Stimulated activated CD4-positive, alpha-beta T cell treated with anti-CD3 and anti-CD28 coated beads, Interleukin-12 subunit alpha, Interleukin-12 subunit beta, amount 100 ng/mL, for 24 hours (primary cell): ENCODE results near the gene EXOC3L1.

Experiments
- DNase-seq, 2 experiments: peaks; one replicate each; pipeline ENCODE4 v3.0.0-alpha.2; 2020; ENCODE audit warnings: low read depth in 2 of 2

EXOC3L1 gene

DNA sequence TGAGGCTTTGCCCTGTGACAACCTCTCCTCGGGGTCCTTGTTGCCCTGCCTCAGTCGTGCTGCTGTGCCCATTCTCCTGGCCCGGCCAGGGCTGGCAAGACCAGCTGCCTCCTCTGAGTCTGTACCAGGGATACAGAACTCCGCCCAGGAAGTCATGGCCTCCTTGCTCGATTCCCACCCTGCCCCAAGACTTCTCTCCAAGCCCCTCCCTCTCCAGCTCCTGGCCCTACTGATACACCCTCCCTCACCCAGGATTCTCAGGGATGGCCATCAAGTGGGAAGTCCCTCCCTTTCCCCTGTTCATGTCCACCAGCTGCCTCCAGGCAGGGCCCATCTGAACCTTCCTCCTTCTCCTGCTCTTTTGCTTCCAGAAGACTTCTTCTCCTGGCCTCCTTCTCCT, 25.8 kb upstream of the EXOC3L1 start:
- DNase-seq: no peak

DNA sequence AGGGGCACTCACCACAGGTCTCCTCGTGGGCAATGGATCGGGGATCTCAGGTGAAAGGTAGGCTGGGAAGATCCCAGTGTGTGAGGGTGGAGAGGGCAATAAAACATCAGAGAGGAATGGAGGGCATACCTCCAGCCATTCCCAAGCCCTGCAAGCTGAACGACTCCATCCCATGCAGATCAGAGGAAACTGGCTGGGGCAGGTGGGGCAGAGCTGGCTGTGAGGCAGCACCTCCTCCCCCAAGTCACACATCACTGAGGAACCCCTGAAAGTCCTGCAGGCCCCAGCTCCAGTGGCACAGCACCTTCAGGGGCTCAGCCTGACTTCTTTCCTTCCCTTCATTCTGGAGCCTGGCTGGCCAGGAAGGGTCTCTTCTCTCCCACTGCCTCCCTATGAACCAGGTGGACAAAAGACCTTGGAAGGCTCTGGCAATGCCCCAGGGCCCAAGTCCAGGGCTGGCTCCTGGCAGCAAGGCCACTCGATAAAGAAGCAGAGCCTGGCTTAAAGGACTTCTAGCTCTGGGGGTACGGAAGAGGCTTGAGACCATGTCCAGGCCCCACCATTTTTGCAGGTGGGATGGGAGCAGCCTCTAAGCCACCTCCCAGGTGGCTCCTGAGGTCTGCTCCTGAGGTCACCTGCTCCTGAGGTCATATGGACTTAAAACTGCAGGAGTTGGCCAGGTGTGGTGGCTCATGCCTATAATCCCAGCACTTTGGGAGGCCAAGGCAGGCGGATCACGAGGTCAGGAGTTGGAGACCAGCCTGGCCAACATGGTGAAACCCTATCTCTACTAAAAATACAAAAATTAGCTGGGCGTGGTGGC, 23.5 kb upstream of the EXOC3L1 start:
- no peak for DNase-seq

DNA sequence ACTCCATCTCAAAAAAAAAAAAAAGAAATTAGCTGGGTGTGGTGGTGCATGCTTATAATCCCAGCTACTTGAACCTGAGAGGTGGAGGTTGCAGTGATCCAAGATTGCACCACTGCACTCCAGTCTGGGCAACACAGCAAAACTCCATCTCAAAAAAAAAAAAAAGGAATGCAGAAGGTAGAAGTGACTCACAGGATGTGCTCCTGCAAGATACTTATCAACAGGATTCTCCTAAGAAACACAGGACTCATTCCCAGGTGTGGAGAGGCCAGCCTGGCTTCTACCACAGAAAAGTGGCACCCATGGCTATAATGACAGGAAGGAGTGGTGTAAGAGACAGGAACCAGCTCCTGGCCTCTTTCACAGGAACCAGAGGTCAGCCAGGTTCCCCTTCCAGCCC, 22.8 kb upstream of the EXOC3L1 start:
- DNase-seq: no peak

DNA sequence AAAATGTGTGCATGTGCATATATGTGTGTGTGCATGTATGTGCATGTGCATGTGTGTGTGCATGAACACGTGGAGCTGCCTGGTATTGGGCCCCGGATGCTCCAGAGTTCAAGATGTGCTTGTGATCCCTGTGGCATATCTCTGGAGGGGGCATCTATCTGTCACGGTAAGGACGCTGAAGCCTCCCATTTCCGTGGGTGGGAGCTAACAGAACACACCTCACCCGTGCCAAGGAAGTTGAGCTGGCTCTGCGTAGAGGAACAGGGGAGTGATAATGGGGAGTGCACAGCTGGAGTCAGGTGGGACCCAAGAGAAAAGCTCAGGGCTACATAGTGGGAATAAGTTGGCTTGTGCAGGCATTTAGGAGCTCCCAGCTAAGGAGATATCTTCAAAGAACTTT, 21.7 kb upstream of the EXOC3L1 start:
- no peak for DNase-seq

DNA sequence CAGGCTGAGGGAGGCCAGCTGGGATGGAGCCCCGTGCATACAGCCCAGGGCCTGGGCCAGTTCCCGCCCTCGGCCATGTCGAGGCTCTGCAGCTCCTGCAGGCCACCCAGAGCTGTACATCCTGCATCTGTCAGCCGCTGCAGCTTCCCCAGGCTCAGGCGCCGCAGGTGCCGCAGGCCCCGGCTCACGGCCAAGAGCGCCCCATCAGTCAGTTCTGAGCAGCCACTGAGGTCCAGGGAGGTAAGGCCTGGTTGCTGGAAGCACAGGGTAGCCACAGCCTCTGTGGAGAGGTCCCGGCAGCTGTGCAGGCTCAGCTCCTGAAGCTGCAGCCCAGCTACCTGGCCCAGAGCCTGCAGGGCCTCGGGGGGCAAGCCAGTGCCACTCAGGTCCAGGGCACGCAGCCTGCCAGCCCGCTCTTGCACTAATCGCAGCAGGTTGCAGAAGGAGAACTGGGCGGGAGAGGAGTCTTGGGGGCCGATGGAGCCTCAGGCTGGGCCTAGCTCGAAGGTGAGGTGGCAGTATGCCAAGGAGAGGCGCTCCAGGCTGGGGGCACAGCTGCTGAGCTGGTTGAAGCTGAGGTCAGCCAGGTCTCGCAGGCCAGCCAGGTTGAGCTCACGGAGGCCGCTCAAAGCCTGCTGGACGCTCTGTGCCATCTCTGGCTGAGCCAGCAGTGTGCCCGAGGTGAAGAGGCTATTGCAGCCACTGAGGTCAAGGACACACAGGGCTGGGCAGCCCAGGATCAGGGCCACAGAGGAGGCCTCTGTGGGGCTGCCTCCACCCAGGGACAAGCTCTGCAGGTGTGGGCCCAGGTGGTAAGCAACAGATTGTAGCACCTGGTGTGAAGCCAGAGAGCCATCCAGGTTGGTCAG, 20.4 kb upstream of the EXOC3L1 start:
- DNase-seq: no peak

DNA sequence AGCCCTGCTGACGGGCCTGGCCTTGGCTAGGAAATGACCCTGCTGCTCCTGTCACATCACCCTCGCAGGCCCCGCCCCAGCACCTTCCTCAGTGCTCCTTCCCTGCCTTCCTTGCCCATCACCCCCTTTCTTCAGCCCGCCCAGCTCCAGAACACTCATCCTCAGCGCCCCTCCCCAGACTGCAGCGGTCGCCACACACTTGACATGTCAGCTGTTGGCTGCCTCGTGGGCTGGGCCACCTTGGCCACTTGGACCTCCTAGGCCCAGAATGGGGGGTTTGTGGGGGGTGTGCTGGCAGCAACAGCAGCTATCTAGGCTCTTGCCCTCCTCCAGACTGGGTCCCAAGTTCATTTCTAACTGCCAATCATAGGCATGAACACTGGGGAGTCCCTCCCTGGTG, 19.6 kb upstream of the EXOC3L1 start:
- DNase-seq: no peak

DNA sequence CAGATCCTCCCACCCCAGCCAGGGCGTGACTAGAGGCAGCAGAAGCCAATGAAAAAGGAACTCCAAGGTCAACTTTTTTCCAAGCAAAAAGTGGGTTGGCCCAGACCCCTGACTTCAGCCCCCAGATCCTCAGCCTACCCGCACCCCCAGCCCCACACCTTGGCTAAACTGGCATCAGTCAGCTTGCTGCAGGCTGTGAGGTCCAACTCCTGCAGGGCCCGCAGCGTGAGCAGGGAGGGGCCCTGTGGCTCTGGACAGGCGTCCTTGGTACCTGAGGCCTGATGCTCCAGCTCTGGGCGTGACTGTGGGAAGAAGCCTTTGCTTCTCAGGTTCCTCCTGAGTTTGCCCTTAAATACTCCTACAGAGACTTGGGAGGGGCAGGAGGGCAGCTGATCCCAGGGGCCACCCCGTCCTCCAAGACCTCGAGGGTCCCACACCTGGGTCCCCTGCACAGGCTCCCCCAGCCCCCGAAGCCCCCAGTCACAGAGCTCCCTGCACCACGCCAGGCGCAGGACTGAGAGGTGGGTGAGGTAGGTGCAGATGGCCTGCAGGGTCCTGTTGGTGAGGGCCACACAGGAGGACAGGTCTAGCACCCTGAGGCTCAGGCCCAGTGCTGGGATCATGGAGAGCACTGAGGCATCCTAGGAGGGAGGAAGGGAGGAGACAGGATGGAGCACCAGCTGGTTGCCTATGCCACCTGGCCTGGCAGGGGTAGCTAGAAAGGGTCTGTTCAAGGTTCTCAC, 18.4 kb upstream of the EXOC3L1 start:
- no peak for DNase-seq

DNA sequence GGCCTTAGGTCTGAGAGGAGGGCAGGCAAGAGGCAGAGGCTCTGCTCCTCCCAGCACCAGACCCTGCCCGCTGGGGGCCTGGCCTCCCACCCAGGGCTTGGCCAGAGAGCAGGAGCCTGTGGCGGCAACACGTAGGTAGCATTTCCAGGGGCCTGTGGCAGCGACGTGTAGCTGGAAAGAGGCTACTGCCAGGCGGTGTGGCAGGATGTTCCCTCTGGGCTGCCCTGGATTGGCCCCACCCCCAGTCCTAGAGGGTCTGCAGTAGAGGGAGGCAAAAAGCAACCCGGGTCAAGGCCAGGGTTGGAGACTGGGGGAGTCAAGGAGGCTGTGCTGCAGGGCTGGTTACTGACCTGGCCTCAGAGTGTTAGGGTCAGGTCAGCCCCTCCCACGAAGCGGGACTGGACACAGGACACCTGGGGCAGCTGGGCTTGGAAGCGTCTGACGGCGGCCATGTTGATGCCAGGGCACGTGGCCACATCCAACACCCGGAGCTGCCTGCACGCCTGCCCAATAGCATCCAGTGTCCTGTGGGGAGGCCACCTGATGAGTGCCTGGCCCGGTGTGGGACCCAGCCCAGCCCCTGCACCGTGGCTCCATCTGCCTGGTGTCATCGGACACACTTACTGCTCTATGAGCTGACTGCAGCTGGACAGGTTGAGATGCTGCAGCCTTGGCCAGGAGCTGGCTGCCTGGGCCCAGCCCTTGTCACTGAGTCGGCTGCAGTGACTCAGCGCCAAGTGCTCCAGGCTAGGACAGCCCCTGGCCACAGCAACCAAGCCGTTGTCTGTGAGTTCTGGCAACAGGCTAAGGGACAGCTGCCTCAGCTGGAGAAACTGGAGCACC, 17.5 kb upstream of the EXOC3L1 start:
- DNase-seq: no peak

DNA sequence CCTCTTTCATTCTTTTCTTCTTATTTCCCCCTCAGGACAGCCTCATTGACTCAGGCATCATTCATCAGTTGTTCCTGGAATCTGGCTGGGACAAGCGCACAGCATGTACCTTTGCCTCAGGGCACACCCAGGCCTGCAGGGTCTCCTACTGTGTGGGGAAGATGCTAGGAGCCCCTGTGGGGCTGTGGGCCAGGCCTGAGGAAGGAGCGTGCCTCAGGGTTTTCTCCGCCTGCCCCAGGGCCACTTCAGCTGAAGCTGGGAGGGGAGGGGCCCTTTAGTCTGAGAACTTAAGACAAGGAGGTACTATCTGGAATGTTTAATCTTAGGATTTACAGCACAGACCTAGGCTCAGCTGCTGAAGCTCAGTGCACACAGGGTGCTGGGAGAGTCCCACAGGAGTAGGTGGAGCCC, 16.9 kb upstream of the EXOC3L1 start:
- no peak for DNase-seq

DNA sequence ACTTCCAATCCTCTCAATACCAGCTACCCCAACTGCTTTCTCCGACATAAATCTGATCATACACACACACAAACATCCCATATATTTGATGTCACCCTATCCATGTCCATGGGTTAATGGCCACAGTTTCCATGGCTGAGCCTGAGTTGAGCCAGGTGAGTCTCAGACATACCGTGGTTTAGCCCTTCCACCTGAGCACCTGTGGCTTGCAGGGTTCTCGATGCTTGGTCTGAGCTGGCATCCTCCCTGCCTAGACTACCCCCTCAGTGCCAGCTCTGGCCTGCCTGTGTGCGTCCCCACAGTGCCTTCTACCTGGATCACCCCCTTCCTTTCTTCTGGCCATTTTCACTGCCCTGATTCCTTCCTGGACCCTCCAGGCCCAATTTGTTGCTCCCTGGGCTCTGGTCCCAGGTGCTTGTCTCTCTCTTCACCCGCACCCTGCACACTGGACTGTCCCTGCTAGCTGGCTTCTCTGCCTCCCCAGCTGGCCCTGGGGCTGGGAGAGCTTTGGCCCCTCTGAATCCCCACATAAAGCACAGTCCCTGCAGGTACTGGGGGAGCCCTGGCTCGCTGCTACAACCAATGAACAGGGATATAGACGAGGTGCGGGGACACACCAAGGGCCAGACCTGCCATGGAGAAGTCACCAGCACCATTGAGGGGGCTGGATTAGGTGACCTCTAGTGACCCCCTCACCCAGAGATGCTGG, 16.3 kb upstream of the EXOC3L1 start:
- DNase-seq: no peak

DNA sequence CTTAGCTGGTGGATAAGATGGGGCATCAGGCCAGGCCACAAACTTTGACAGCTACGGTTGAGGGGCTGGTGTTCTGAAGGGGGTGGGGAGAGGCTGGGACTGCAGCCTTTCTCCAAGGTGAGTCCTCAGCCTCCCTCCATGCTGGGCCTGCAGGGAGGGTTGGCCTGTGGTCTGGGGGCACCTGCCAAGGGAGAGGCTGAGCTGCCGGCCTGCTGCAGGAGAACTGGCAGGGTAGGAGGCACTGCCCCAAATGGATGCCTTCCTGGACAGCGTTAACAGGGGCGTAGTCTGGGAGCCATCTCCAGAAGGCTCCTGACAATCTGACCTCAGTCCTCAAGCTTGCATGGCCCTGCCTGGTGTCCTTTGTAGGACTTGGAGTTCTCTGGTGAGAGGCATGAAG, 14.1 kb upstream of the EXOC3L1 start:
- DNase-seq: no peak

DNA sequence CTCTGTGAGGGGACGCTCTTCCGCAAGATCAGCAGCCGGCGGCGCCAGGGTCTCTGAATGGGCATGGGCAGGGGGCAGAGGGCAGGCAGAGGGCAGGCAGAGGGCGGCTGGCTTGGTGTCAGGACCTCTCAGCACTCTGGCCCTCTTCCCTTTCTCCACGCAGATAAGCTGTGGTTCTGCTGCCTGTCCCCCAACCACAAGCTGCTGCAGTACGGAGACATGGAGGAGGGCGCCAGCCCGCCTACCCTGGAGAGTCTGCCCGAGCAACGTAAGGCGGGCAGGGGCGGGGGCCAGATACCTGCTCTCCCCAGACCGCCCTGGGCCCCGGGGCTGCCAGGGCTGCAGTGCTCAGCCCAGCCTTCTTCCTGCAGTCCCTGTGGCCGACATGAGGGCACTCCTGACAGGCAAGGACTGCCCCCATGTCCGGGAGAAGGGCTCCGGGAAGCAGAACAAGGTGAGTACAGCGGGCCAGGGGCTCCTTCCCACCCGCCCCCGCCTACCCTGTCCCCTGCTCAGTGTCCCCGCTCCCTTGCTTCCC, 13.1 kb upstream of the EXOC3L1 start:
- no peak for DNase-seq

DNA sequence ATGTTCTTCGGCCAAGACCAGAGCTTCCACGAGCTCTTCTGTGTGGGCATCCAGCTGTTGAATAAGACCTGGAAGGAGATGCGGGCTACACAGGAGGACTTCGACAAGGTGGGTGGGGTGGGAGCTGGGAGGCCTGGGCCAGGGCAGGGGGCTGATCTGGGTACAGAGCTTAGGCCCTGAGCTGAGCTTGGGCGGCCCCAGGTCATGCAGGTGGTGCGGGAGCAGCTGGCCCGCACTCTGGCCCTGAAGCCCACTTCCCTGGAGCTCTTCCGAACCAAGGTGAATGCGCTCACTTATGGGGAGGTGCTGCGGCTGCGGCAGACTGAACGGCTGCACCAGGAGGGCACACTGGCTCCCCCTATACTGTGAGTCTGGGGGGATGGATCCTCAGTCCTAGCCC, 12.5 kb upstream of the EXOC3L1 start:
- DNase-seq: no peak

DNA sequence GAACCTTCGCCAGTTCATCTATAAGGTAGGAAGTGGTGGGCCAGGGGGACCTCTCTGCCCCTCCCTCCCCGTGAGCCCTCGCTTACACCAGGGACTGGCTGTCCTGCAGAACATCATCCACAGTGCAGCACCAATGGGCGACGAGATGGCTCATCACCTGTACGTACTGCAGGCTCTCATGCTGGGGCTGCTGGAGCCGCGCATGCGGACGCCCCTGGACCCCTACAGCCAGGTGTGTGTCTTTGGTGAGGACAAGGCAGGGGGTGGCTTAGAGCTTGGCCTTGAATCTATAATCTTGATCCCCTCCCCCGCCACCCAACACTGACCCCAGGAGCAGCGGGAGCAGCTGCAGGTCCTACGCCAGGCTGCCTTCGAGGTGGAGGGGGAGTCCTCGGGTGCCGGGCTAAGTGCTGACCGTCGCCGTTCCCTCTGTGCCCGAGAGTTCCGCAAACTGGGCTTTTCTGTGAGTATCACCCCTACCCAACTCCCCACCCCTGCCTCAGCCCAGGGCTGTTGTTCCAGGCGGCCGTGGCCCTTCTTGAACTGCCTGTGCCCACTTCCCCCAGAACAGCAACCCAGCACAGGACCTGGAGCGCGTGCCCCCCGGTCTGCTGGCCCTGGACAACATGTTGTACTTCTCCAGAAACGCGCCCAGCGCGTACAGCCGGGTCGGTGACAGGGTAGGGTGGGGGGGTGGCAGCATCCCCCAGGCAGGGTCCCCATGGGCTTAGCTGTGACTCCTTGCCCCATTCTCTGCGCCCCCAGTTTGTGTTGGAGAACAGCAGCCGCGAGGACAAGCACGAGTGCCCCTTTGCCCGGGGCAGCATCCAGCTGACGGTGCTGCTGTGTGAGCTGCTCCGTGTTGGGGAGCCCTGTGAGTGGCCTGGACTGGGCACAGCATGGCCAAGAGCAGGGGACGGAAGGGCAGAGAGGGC, 11.7 kb upstream of the EXOC3L1 start:
- no peak for DNase-seq

DNA sequence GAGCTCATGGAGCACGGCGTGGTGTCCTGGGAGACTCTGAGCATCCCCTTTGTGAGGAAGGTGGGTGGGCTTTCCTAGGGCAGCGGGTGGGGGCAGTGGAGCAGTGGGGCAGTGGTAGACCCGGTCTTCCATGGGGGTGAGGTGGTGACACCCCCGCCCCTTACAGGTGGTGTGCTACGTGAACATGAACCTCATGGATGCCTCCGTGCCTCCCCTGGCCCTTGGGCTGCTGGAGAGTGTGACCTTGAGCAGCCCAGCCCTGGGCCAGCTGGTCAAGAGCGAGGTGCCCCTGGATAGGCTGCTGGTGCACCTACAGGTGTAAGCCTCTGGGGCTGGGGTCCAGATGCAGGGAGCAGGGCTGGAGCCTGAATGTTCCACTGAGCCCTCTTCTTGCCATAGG, 10.6 kb upstream of the EXOC3L1 start:
- DNase-seq: no peak

DNA sequence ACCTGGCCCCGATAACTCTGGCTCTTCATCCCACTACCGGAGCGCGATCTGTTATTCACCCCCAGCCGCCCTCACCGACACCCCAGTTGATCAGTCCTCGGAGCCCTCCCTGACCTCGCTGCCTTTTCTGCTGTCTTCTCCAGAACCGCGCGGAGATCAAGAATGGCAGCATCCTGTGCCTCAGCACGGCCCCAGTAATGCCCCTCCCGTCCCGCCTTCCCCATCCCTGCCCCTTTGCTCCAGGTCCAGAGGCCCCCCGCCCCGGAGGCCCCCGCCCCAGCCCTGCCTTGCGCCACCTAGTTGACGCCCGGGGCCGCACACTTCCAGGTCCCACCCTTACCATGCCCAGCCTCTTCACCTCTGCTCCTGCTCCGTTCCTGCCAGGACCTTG, 9.9 kb upstream of the EXOC3L1 start:
- no peak for DNase-seq

DNA sequence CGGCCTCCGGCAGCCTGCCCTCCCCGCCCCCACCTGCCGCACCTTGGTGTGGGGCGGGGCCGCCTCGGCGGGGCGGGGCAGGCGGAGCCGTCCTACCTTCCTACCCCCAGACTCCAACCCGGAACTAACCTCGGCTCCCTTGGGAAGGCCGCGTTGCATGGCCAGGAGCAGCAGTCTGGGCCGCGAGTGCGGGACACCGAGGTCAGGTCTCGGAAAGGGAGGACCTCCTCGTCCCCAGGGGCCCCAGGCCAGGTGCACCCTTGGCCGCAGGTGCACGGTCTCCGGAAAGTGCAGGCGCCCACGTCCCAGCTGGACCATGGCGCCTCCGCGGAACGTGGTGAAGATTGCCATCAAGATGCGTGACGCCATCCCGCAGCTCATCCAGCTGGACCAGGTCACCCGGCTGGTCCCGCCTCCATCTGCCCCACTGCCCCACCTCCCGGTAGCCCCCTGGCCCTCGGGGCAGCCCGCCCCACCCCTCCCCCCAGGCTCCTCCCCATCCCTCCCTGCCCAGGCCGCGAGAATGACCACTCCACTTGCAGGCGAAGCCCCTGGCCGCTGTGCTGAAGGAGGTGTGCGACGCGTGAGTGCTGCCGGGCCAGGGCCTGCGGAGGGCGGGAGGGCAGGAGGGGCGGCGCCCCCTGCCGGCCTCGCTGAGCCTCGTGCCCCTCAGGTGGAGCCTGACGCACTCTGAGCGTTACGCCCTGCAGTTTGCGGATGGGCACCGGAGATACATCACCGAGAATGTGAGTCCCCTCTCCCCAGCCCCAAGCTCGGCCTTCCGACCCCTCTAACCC, 9.3 kb upstream of the EXOC3L1 start, which contains the start of gene ELMO3:
Gene ELMO3, plus strand, starts transcription at position 121 of the 797 bp plus-strand sequence. Its CDS starts 196 bp downstream, at position 317.
- DNase-seq: no peak

DNA sequence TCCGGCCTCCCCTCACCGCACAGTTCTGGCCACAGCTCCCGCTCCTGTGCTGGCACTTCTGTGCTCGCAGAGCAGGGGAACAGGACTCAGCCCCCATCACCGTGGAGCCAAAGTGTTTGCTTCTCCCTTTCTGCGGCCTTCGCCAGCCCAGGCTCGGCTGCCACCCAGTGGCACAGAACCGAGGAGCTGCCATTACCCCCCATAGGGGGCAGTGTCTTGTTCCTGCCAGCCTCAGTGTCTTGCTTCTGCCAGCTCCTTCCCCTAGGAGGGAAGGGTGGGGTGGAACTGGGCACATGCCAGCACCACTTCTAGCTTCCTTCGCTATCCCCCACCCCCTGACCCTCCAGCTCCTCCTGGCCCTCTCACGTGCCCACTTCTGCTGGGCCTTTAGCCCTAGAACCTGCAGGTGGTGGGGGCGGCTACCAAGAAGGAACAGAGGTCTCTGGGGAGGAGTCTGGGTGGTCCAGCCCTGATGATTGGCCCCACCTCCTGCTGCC, 8.3 kb upstream of the EXOC3L1 start:
- DNase-seq: no peak
